GM21529 (cell line): Measurements from ENCODE around the gene OR2J3.
"Not testable (repeated sequence)": the region's sequence is repeated elsewhere in the genome, so short reads cannot be mapped to it uniquely, and the experiment has no call there.

Experiments used
- ATAC-seq: cut with Tn5 transposase; IDR thresholded peaks from one replicate; pipeline ENCODE4 v1.9.1; 2021; ENCODE audit not compliant: unreplicated experiment

The OR2J3 gene

GRCh38 chr6:29159922-29160321 is 52.1 kb downstream of the OR2J3 start:
- not testable (repeated sequence) for ATAC-seq
